Stomach (tissue), 9 donors: ENCODE measurements around the gene SMPD3. TPM values are rescaled to one million over a fixed set of nuclear protein-coding genes. Genes with fewer than 3 reads are reported as not detected.

Source experiments
- DNase-seq, 2 donors: peaks; one replicate each; pipeline versions ENCODE4 v3.0.0 to v3.0.0-alpha.2; 2013 to 2019
- H3K27ac ChIP-seq, 5 donors: fragments of 200-600 bp in 4 of 5; sonication (generic) in 4 of 5; one replicate each; pipeline ENCODE4 v1.5.1; 2013 to 2019; ENCODE audit warnings: mild to moderate bottlenecking in 1 of 5, moderate library complexity in 1 of 5
- H3K27me3 ChIP-seq, 3 donors: fragments of 200-600 bp; sonication (generic); one replicate each; pipeline ENCODE4 v1.5.1; 2017 to 2019; ENCODE audit warnings: mixed run types in 1 of 3
- H3K36me3 ChIP-seq, 4 donors: fragments of 200-600 bp; sonication (generic); 1 replicate in 3 of 4; 2 replicates in 1 of 4; pipeline ENCODE4 v1.5.1; 2016 to 2019
- H3K4me1 ChIP-seq, 4 donors: fragments of 200-600 bp; sonication (generic); one replicate each; pipeline ENCODE4 v1.5.1; 2016 to 2019
- H3K4me3 ChIP-seq, 4 donors: fragments of 200-600 bp; sonication (generic) in 3 of 4; one replicate each; pipeline ENCODE4 v1.5.1; 2016 to 2019; ENCODE audit warnings: mild to moderate bottlenecking in 1 of 4
- H3K9me3 ChIP-seq, 4 donors: fragments of 200-600 bp; sonication (generic); one replicate each; pipeline ENCODE4 v1.5.1; 2016 to 2019
- CTCF ChIP-seq, 7 experiments: fragments of 450-650 bp in 4 of 7; fragments of 200-600 bp in 3 of 7; sonication (generic) in 3 of 7; IDR thresholded peaks; one replicate each; pipeline ENCODE4 v1.5.1; 2016 to 2019; ENCODE audit warnings: antibody characterized with exemption in 7 of 7, control low read depth in 2 of 7, mild to moderate bottlenecking in 1 of 7
- EP300 ChIP-seq: sonication (generic); formaldehyde crosslinking; IDR thresholded peaks from one replicate; pipeline ENCODE4 v1.6.1; 2017; ENCODE audit warnings: antibody characterized with exemption
- POLR2A ChIP-seq, 4 donors: fragments of 450-650 bp; IDR thresholded peaks; one replicate each; pipeline ENCODE4 v1.6.1; 2016; ENCODE audit warnings: antibody characterized with exemption in 4 of 4, control low read depth in 2 of 4, mild to moderate bottlenecking in 1 of 4, moderate library complexity in 1 of 4
- POLR2AphosphoS5 ChIP-seq, 3 donors: sonication (generic); formaldehyde crosslinking; IDR thresholded peaks; one replicate each; pipeline ENCODE4 v1.6.1; 2016; ENCODE audit warnings: antibody characterized with exemption in 3 of 3
- WGBS, 5 donors: extraction: QIAGEN DNeasy Blood & Tissue Kit in 3 of 5; methylation state at CpG; one replicate each; pipeline versions ENCODE4 v1.1.5 to v1.1.7; 2013 to 2018; 5-methylcytosine and 5-hydroxymethylcytosine counted together
- intact Hi-C: fragments of 100-400 bp; cut with DNase I; formaldehyde crosslinking; loops from one replicate; pipeline ENCODE4 v1.15.1; 2023; ENCODE audit warnings: low total_unique reads
- polyA plus RNA-seq, 3 donors: library from polyadenylated mRNA; stranded (reverse); fragments of 200-250 nt; gene quantifications; one replicate each; pipeline ENCODE4 v1.2.3, GENCODE V29; 2013
- total RNA-seq, 5 donors: library from RNA; depleted of rRNA; stranded (reverse); fragments of >200 nt; gene quantifications; one replicate each; pipeline versions ENCODE4 v1.1.0 to v1.2.3, GENCODE V29; 2014 to 2016
- donor health status: healthy with polysubstance abuse.
- donor health status: Bipolar disorder and iron deficiency.
- donor health status: healthy.

SMPD3 gene
- total and polyA plus RNA-seq, 8 donors: 1.7 to 110 (median 53.7) TPM

GRCh38 chr16:68331879-68332410 lies 116.4 kb downstream of the SMPD3 start:
- H3K4me1 ChIP-seq: peaks cover 4 to 45% (median 20%) of the 10 kb centered on the region in 4 donors
- H3K4me3 ChIP-seq: no peak overlapping the region
- no peak for DNase-seq
- H3K36me3 ChIP-seq: peaks cover 0 to 54% (median 31%) of the 10 kb centered on the region in 4 donors
- TF ChIP-seq CTCF (IDR thresholded peaks at IDR 0.05) (no peak), POLR2A (IDR thresholded peaks at IDR 0.05) (no peak), EP300 (no peak), POLR2AphosphoS5 (IDR thresholded peaks at IDR 0.05) (no peak)
- intact Hi-C loops: no loop called here
- H3K9me3 ChIP-seq: no peaks in the 10 kb centered on the region
- 33 to 58% (median 49%) methylated on average over 4 of the region's 4 CpGs for WGBS, 5 donors
- H3K27ac ChIP-seq: peak overlapping the region in 3 of 5 donors; percentile 8 to 62 (median 57)
- H3K27me3 ChIP-seq: no peaks in the 10 kb centered on the region

GRCh38 chr16:68328860-68329390 lies 119.4 kb downstream of the SMPD3 start:
- Histone ChIP-seq H3K4me1 (peaks cover 4 to 49% (median 20%) of the 10 kb centered on the region in 4 donors), H3K9me3 (no peaks in the 10 kb centered on the region), H3K4me3 (no peak overlapping the region), H3K27ac (peak overlapping the region in 3 of 5 donors; percentile 22 to 42 (median 24)), H3K36me3 (peaks cover 14 to 69% (median 42%) of the 10 kb centered on the region in 4 donors), H3K27me3 (no peaks in the 10 kb centered on the region)
- TF ChIP-seq POLR2A (IDR thresholded peaks at IDR 0.05) (no peak), POLR2AphosphoS5 (IDR thresholded peaks at IDR 0.05) (no peak), EP300 (no peak)
- 20 to 43% (median 24%) methylated on average over 3 of the region's 3 CpGs for WGBS, 5 donors
- intact Hi-C loops: loop anchor here (5.0 kb wide), 1 partner anchor 67 kb away; the partner anchor contains the start of gene SLC7A6
- peak in 1 of 2 donors; percentile 78 for DNase-seq

GRCh38 chr16:68328151-68328859 lies 120.0 kb downstream of the SMPD3 start:
- H3K27ac ChIP-seq: peak overlapping the region in 2 of 5 donors; percentile 22 to 71
- H3K4me3 ChIP-seq: no peak overlapping the region
- 19 to 24% (median 20%) methylated on average over 13 of the region's 13 CpGs for WGBS, 5 donors
- TF ChIP-seq CTCF (IDR thresholded peaks at IDR 0.05): peak in 5 of 7 experiments; percentile 88 to 97 (median 95)
- TF ChIP-seq POLR2AphosphoS5 (IDR thresholded peaks at IDR 0.05): peak in 2 of 3 donors; percentile 10 to 65
- TF ChIP-seq POLR2A (IDR thresholded peaks at IDR 0.05): no peak
- peak; percentile 86 to 94 for DNase-seq
- peaks cover 14 to 75% (median 44%) of the 10 kb centered on the region in 4 donors for H3K36me3 ChIP-seq
- peaks cover 4 to 46% (median 20%) of the 10 kb centered on the region in 4 donors for H3K4me1 ChIP-seq
- intact Hi-C loops: loop anchor here (5.0 kb wide), 1 partner anchor 66 kb away; the partner anchor contains the start of gene SLC7A6
- no peaks in the 10 kb centered on the region for H3K9me3 ChIP-seq
- H3K27me3 ChIP-seq: no peaks in the 10 kb centered on the region

GRCh38 chr16:68324780-68325357 lies 123.4 kb downstream of the SMPD3 start:
- Histone ChIP-seq H3K27me3 (no peaks in the 10 kb centered on the region), H3K36me3 (peaks cover 16 to 78% (median 65%) of the 10 kb centered on the region in 4 donors), H3K4me1 (peaks cover 0 to 31% (median 14%) of the 10 kb centered on the region in 4 donors), H3K27ac (no peak overlapping the region), H3K4me3 (no peak overlapping the region), H3K9me3 (no peaks in the 10 kb centered on the region)
- TF ChIP-seq POLR2A (IDR thresholded peaks at IDR 0.05) (no peak), POLR2AphosphoS5 (IDR thresholded peaks at IDR 0.05) (no peak), CTCF (IDR thresholded peaks at IDR 0.05) (no peak), EP300 (no peak)
- intact Hi-C loops: loop anchor here (5.0 kb wide), 2 partner anchors 63 to 78 kb away; partner anchors contain the start of genes PLA2G15 and SLC7A6
- 90 to 93% (median 92%) methylated on average over 8 of the region's 8 CpGs for WGBS, 5 donors
- no peak for DNase-seq
